CD4-positive, alpha-beta T cell treated with Interleukin-21 for 1 hour (primary cell): ENCODE data around the gene DNAH14.

Experiments used
- DNase-seq: peaks from one replicate; pipeline ENCODE4 v3.0.0-alpha.2; 2020

The DNAH14 gene

GRCh38 chr1:225435957-225436392 lies 506.5 kb downstream of the DNAH14 start:
- no peak for DNase-seq

- no peak for DNase-seq
Observed at GRCh38 chr1:225437710-225438437, 508.4 kb downstream of the DNAH14 start.

DNA sequence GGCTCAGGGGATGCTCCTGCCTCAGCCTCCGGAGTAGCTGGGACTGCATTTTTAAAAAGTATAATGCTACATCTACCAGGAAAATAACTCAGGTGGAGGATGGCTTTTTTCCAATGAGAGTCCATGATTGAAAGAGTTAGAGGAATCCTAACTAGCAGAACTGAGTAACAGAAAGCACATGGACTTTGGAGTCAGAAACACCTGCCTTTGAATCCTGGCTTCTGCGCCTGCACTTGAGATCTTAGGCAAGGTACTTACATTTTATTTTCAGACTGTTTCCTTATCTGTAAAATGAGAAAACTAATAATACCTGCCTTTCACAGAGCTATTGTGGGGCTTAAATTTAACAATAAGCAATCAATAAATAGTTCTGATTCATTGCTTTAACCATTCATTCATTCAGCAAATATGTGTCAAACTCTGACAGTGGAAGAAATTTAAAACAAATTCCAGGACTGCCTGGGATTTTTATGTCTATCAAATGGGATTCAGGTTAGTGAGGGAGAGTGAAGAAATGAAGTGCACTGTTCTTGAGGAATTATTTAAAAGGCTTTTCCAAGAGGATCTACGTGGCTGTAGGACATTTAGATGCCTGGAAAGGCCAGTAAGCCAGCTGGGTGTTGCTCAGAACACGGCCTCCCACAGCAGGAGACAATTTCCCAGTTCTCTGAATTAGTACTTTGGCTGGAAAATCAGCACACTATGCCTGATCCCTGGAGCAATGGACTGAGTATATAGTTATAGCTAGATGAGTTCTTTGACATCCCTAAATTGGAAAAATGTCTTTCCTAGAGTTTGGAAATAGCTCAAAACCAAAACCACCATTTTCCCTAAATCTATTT lies 511.1 kb downstream of the DNAH14 start:
- no peak for DNase-seq

GRCh38 chr1:225441314-225442122 lies 512.0 kb downstream of the DNAH14 start:
- no peak for DNase-seq

GRCh38 chr1:225442123-225442505 lies 512.6 kb downstream of the DNAH14 start:
- DNase-seq, result no peak

GRCh38 chr1:225445639-225446594 lies 516.4 kb downstream of the DNAH14 start:
- no peak for DNase-seq

DNA sequence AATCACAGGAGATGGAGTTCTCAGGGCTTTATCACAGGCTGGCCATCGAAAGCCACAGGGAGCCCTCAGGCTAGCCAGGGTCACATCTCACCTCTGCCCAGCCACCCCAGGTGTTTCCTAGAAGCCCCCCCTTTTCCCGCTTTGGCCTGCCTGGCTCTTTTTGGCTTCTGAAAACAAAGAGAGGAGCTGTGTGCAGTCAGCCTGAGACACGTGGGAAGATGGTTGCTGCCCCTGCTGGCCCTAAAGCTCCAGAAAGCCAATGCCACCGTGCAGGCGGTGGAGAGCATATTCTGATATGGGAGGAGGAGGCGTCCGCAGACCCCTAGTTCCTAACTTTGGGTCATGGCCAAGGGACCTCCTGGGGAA lies 517.1 kb downstream of the DNAH14 start:
- DNase-seq, result no peak

DNA sequence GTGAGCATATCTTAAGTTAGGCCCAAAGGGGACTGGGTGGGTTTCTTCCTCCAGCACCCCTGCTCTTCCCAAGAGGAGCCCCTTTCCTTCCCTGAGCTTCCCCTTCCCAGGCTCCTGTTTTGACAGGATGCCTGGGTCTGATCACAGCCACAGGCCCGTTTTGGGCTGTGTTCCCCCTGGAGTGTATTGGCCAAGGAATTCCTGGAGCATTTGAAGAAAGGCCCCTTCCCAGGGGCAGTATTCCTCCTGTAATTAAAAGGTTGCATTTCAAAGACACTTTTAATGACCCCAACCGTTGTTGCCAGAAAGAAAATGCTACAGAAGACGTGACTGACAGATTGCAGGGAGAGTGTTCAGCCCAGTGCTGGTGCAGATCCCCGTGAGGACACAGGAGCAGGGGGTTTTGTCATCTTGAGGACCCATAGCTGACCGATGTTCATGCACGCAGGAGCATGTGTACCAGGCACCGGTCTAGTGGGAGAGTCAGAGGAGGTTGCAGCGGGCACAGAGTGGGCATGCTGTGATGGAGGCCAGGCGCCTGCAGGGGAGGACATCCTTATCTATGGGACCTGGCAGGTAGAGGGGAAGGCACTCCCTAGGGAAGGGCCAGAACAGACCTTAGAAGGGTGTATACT lies 517.6 kb downstream of the DNAH14 start:
- DNase-seq, result no peak

GRCh38 chr1:225447650-225448089 lies 518.2 kb downstream of the DNAH14 start:
- no peak for DNase-seq

- no peak for DNase-seq
Observed at GRCh38 chr1:225448146-225448805, 518.8 kb downstream of the DNAH14 start.
